OCI-LY7 (cell line): Measurements from ENCODE around the gene MED27. TPM values are rescaled to one million over a fixed set of nuclear protein-coding genes. Genes with fewer than 3 reads are reported as not detected.

Experiments
- BruUV-seq: library from RNA; stranded (reverse); fragments of 400-500 nt; replicated peaks from 2 replicates; lab custom pipeline; 2021; lab: Mats Ljungman, UMichigan
- CTCF ChIA-PET: fragments of 300-600 bp; sonication (Branson Sonifier 250); formaldehyde crosslinking; loops from one replicate; lab custom pipeline; 2022; ENCODE audit warnings: antibody characterized with exemption; ENCODE audit not compliant: unreplicated experiment; lab: Charles Lee
- POLR2A ChIA-PET: fragments of 300-600 bp; sonication (Branson Sonifier 250); formaldehyde crosslinking; loops from one replicate; lab custom pipeline; 2022; ENCODE audit warnings: antibody characterized with exemption; lab: Charles Lee
- DNase-seq: peaks from one replicate; pipeline ENCODE4 v3.0.0-alpha.2; 2015; ENCODE audit warnings: low spot score
- H2AFZ ChIP-seq: fragments of 200-600 bp; sonication (generic), shearing (Covaris generic); 2 replicates; pipeline ENCODE4 v1.6.1; 2014; ENCODE audit warnings: mild to moderate bottlenecking, antibody characterized with exemption, low read length, moderate library complexity
- H3K27ac ChIP-seq: fragments of 200-600 bp; sonication (generic); 2 replicates; pipeline ENCODE4 v1.5.1; 2014; ENCODE audit warnings: mixed run types, low read depth, mild to moderate bottlenecking, moderate library complexity, low read length, inconsistent platforms; ENCODE audit not compliant: poor library complexity, severe bottlenecking
- H3K36me3 ChIP-seq: fragments of 200-600 bp; sonication (generic); 2 replicates; pipeline ENCODE4 v1.6.1; 2014; ENCODE audit warnings: mild to moderate bottlenecking, antibody characterized with exemption, low read length, moderate library complexity, mixed read lengths; ENCODE audit not compliant: insufficient read depth
- H3K4me1 ChIP-seq: fragments of 200-600 bp; sonication (generic); 2 replicates; pipeline ENCODE4 v1.5.1; 2014; ENCODE audit warnings: mild to moderate bottlenecking, low read length; ENCODE audit not compliant: insufficient read depth, poor library complexity, severe bottlenecking
- H3K4me2 ChIP-seq: fragments of 200-600 bp; sonication (generic); 2 replicates; pipeline ENCODE4 v1.6.1; 2014; ENCODE audit warnings: mild to moderate bottlenecking, low read length
- H3K4me3 ChIP-seq: fragments of 200-600 bp; sonication (generic); 2 replicates; pipeline ENCODE4 v1.5.1; 2014; ENCODE audit warnings: mild to moderate bottlenecking, low read depth, low read length; ENCODE audit not compliant: poor library complexity, severe bottlenecking
- H3K79me2 ChIP-seq: fragments of 200-600 bp; sonication (generic); 2 replicates; pipeline ENCODE4 v1.6.1; 2016; ENCODE audit warnings: low read depth, mild to moderate bottlenecking, low read length, moderate library complexity, mixed read lengths; ENCODE audit not compliant: insufficient read depth
- H3K9me2 ChIP-seq: fragments of 200-600 bp; sonication (generic); 2 replicates; pipeline ENCODE4 v1.6.1; 2016; ENCODE audit warnings: mild to moderate bottlenecking, low read length, mixed read lengths; ENCODE audit not compliant: insufficient read depth
- H3K9me3 ChIP-seq: fragments of 200-600 bp; sonication (generic); 2 replicates; pipeline ENCODE4 v1.6.1; 2014; ENCODE audit warnings: mild to moderate bottlenecking, mixed run types, low read length, mixed read lengths
- H4K20me1 ChIP-seq: fragments of 200-600 bp; sonication (generic); 2 replicates; pipeline ENCODE4 v1.6.1; 2014; ENCODE audit warnings: mild to moderate bottlenecking, antibody characterized with exemption, low read length, moderate library complexity, mixed read lengths; ENCODE audit not compliant: insufficient read depth
- EZH2phosphoT487 ChIP-seq: fragments of 200-600 bp; sonication (generic); IDR thresholded peaks from 2 replicates; pipeline ENCODE4 v1.6.1; 2018; ENCODE audit warnings: low read depth, borderline replicate concordance, mild to moderate bottlenecking, mixed run types, antibody characterized with exemption, low read length, moderate library complexity, mixed read lengths
- intact Hi-C: fragments of 100-400 bp; cut with micrococcal nuclease; formaldehyde crosslinking; loops from one replicate; pipeline ENCODE4 v1.10.0; 2022; ENCODE audit not compliant: unreplicated experiment
- total RNA-seq, 2 experiments: library from RNA; depleted of rRNA in 1 of 2; stranded (reverse); fragments of >200 nt in 1 of 2; shearing (Covaris generic) in 1 of 2; gene quantifications; 2 replicates each; pipeline ENCODE4 v1.2.3, GENCODE V29; 2014 to 2022
- TF ChIP-seq, protein P1 (sequence below): fragments of 200-600 bp; sonication (generic); conservative IDR thresholded peaks from 2 replicates; pipeline ENCODE4 v1.5.1; 2014; ENCODE audit warnings: mild to moderate bottlenecking, antibody characterized with exemption, low read length, moderate library complexity, mixed read lengths

MED27 gene
- total RNA-seq, 2 experiments from 2014 or later, result 23.1 to 32.6 TPM

DNA sequence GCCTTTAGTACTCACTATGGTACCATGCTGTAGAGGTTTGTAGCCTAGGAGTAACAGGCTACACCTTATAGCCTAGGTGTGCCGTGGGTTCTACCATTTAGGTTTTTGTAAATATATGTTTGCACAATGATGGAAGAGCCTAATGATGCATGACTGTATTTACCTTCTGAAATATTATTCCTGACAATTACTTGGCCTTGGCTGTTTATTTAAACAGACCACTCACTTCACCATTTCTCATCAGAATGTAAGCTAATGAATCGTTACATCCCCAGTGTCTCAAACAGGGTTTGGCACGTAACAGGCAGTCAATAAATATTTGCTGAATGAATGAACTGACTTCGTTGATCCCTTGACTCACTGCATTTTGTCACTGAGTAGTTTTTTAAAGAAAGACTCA lies 93.1 kb downstream of the MED27 start:
- Histone ChIP-seq H3K4me3 (no peak overlapping the region), H3K79me2 (no peaks in the 10 kb centered on the region), H3K36me3 (no peaks in the 10 kb centered on the region), H2AFZ (no peak overlapping the region), H3K4me2 (no peak overlapping the region), H3K9me3 (no peaks in the 10 kb centered on the region), H3K9me2 (no peaks in the 10 kb centered on the region), H3K27ac (no peak overlapping the region), H4K20me1 (no peaks in the 10 kb centered on the region; the same call in 1 of the 2 replicates), H3K4me1 (no peaks in the 10 kb centered on the region)
- CTCF ChIA-PET, result no interaction called here
- no peak for TF ChIP-seq EZH2phosphoT487
- TF ChIP-seq, protein P1, sequence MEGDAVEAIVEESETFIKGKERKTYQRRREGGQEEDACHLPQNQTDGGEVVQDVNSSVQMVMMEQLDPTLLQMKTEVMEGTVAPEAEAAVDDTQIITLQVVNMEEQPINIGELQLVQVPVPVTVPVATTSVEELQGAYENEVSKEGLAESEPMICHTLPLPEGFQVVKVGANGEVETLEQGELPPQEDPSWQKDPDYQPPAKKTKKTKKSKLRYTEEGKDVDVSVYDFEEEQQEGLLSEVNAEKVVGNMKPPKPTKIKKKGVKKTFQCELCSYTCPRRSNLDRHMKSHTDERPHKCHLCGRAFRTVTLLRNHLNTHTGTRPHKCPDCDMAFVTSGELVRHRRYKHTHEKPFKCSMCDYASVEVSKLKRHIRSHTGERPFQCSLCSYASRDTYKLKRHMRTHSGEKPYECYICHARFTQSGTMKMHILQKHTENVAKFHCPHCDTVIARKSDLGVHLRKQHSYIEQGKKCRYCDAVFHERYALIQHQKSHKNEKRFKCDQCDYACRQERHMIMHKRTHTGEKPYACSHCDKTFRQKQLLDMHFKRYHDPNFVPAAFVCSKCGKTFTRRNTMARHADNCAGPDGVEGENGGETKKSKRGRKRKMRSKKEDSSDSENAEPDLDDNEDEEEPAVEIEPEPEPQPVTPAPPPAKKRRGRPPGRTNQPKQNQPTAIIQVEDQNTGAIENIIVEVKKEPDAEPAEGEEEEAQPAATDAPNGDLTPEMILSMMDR, result no peak
- POLR2A ChIA-PET, result interaction anchor here (0.7 kb wide), 2 partner anchors 63 to 398 kb away, joined by 4 to 5 read pairs; no protein-coding TSS in a partner anchor
- intact Hi-C loops, result no loop called here
- BruUV-seq, result no TSS peak
- DNase-seq, result no peak

DNA sequence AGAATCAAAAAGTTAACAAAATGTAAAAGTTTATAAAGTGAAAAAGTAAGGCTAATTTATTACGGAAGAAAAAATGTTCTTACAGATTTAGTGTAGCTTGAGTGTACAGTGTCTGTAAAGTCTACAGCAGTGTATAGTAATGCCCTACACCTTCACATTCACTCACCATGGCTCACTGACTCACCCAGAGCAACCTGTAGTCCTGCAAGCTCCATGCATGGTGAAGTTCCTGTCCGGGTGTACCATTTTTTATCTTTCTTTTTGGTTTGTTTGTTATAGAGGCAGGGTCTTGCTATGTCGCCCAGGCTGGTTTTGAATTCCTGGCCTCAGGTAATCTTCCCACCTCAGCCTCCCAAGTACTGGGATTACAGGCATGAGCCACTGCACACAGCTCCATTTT lies 93.6 kb downstream of the MED27 start:
- H2AFZ ChIP-seq, result no peak overlapping the region
- H3K4me1 ChIP-seq, result no peaks in the 10 kb centered on the region
- no peaks in the 10 kb centered on the region; the same call in 1 of the 2 replicates for H4K20me1 ChIP-seq
- no TSS peak for BruUV-seq
- intact Hi-C loops, result no loop called here
- no peaks in the 10 kb centered on the region for H3K9me2 ChIP-seq
- ChIA-PET POLR2A (interaction anchor here (0.6 to 0.7 kb wide), 3 partner anchors 63 to 398 kb away, joined by 4 to 5 read pairs (median 4); no protein-coding TSS in a partner anchor), CTCF (no interaction called here)
- H3K4me3 ChIP-seq, result no peak overlapping the region
- no peak for DNase-seq
- no peaks in the 10 kb centered on the region for H3K9me3 ChIP-seq
- no peaks in the 10 kb centered on the region for H3K79me2 ChIP-seq
- TF ChIP-seq, protein P1, result no peak
- TF ChIP-seq EZH2phosphoT487, result no peak
- H3K4me2 ChIP-seq, result no peak overlapping the region
- H3K36me3 ChIP-seq, result no peaks in the 10 kb centered on the region
- H3K27ac ChIP-seq, result no peak overlapping the region

DNA sequence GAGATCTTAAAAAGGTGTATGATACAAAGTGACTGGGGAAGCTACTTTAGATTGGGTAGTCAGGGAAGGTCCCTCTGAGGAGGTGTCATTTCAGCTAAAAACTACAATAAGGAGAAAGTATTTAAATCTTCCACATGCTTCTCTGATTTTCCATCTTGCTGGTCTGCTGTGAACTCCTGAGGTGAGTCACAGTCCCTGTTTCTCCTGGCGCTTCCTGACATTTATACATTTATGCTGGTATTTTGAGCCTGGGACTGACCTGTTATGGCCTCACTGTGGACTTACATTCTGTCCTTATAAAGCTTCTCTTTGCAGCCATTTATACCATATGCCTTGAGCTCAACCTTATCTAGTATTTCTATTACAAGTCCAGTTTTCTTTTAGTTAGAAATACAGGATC lies 95.1 kb downstream of the MED27 start:
- BruUV-seq, result no TSS peak
- no peaks in the 10 kb centered on the region for H3K9me3 ChIP-seq
- H3K79me2 ChIP-seq, result no peaks in the 10 kb centered on the region
- intact Hi-C loops, result no loop called here
- no peak overlapping the region for H3K4me3 ChIP-seq
- H3K4me2 ChIP-seq, result no peak overlapping the region
- H3K4me1 ChIP-seq, result no peaks in the 10 kb centered on the region
- no peaks in the 10 kb centered on the region for H3K9me2 ChIP-seq
- no peak overlapping the region for H2AFZ ChIP-seq
- H3K36me3 ChIP-seq, result no peaks in the 10 kb centered on the region
- no peak for DNase-seq
- ChIA-PET CTCF (no interaction called here), POLR2A (no interaction called here)
- no peak for TF ChIP-seq EZH2phosphoT487
- TF ChIP-seq, protein P1, result no peak
- H4K20me1 ChIP-seq, result no peaks in the 10 kb centered on the region; the same call in 1 of the 2 replicates
- H3K27ac ChIP-seq, result no peak overlapping the region
